ENCODE results near the gene CCDC170. TPM values are rescaled to one million over a fixed set of nuclear protein-coding genes. Genes with fewer than 3 reads are reported as not detected.

Gene CCDC170
- total RNA-seq, 1 experiment from 2014 or later: 0.12 TPM

- RAD21 ChIA-PET (ENCODE audit: low non-redundant PET in 1 of 2, low total read pairs in 2 of 2, uncharacterized antibody in 2 of 2, unreplicated experiment in 2 of 2): no interaction called here
- ATAC-seq: no peak
- Histone ChIP-seq H3K4me2 (ENCODE audit: low read length) (no peak overlapping the region), H3K36me3 (ENCODE audit: control insufficient read depth in 1 of 2, insufficient read depth in 2 of 2, low read length in 2 of 2) (peaks cover 0 to 7% of the 10 kb centered on the region in 2 experiments; a peak in 2 of 4 replicates), H3K9me2 (ENCODE audit: insufficient read depth) (no peaks in the 10 kb centered on the region), H2AFZ (ENCODE audit: low read depth, low read length, poor library complexity, severe bottlenecking) (no peak overlapping the region), H3K9ac (ENCODE audit: low read length) (no peak overlapping the region), H3K27ac (ENCODE audit: low read depth, low read length) (no peak overlapping the region), H3K9me3 (ENCODE audit: control insufficient read depth in 1 of 2, insufficient read depth in 1 of 2, low read depth in 1 of 2, low read length in 2 of 2) (no peaks in the 10 kb centered on the region), H3K4me1 (ENCODE audit: control insufficient read depth in 1 of 2, insufficient read depth in 2 of 2, low read length in 2 of 2) (peaks cover 0 to 14% of the 10 kb centered on the region in 2 experiments; a peak in 3 of 4 replicates), H3K4me3 (replicated peaks in 1 of 2; ENCODE audit: low read depth in 1 of 2, low read length in 2 of 2) (no peak overlapping the region), H3K79me2 (ENCODE audit: insufficient read depth, low read length) (peaks cover 73% of the 10 kb centered on the region), H3K27me3 (ENCODE audit: insufficient read depth, low read length) (no peaks in the 10 kb centered on the region), H4K20me1 (ENCODE audit: insufficient read depth) (peaks cover 3% of the 10 kb centered on the region)
- POLR2A ChIA-PET: interaction anchor here (0.6 kb wide), 1 partner anchor 9 kb away, joined by 3 read pairs; no protein-coding TSS in a partner anchor
- intact Hi-C loops (cut with micrococcal nuclease): no loop called here
- BruUV-seq (replicated peaks): no TSS peak
- CTCF ChIA-PET: no interaction called here
- TF ChIP-seq, protein P1, sequence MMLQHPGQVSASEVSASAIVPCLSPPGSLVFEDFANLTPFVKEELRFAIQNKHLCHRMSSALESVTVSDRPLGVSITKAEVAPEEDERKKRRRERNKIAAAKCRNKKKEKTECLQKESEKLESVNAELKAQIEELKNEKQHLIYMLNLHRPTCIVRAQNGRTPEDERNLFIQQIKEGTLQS (IDR thresholded peaks at IDR 0.05): no peak
- TF ChIP-seq ZNF274 (IDR thresholded peaks at IDR 0.05; ENCODE audit: low read depth, low read length): no peak
- no peak for TF ChIP-seq EZH2 (IDR thresholded peaks at IDR 0.05)
- no peak for TF ChIP-seq ELF1 (IDR thresholded peaks at IDR 0.05; ENCODE audit: borderline replicate concordance, low read depth)
- no peak for TF ChIP-seq ZFX (IDR thresholded peaks at IDR 0.05)
- no peak for TF ChIP-seq EZH2phosphoT487 (IDR thresholded peaks at IDR 0.05; ENCODE audit: borderline replicate concordance)
- no peak for TF ChIP-seq SIN3A (IDR thresholded peaks at IDR 0.05; ENCODE audit: low read depth)
- no peak for TF ChIP-seq MAX (IDR thresholded peaks at IDR 0.05)
- TF ChIP-seq POLR2AphosphoS5 (IDR thresholded peaks at IDR 0.05; ENCODE audit: low read depth, low read length): no peak
- TF ChIP-seq SP1 (IDR thresholded peaks at IDR 0.05; ENCODE audit: low read depth): no peak
- no peak for TF ChIP-seq CBX3 (IDR thresholded peaks at IDR 0.05; ENCODE audit: low read depth)
- no peak for DNase-seq (ENCODE audit: low read depth, low spot score)
Observed at GRCh38 chr6:151445482-151445881, 48.3 kb upstream of the CCDC170 start.

DNA sequence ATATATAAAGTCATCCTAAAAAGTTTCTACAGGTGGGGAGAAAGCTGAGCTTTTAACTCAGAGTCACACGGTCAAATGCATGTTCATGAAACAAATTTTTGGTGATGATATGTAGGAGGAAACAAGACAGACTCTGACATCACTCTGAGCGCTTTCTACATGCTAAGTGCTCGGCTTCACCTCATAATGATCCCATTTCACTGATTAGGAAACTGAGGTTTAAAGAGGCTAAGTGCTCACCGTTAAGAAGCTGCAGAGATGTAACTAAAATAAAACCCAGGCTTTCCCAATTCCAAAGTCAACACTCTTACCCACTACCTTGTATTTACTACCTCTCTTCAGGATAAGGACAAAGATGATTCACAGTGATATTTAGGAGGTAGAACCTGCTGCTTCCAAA is 46.6 kb upstream of the CCDC170 start:
- Histone ChIP-seq H3K4me2 (ENCODE audit: low read length) (no peak overlapping the region), H4K20me1 (ENCODE audit: insufficient read depth) (no peaks in the 10 kb centered on the region; the same call in 1 of the 2 replicates), H3K9me2 (ENCODE audit: insufficient read depth) (no peaks in the 10 kb centered on the region), H3K4me3 (replicated peaks in 1 of 2; ENCODE audit: low read depth in 1 of 2, low read length in 2 of 2) (no peak overlapping the region), H3K4me1 (ENCODE audit: control insufficient read depth in 1 of 2, insufficient read depth in 2 of 2, low read length in 2 of 2) (peaks cover 0 to 18% of the 10 kb centered on the region in 2 experiments; a peak in 3 of 4 replicates), H3K9me3 (ENCODE audit: control insufficient read depth in 1 of 2, insufficient read depth in 1 of 2, low read depth in 1 of 2, low read length in 2 of 2) (no peaks in the 10 kb centered on the region), H3K79me2 (ENCODE audit: insufficient read depth, low read length) (peaks cover 67% of the 10 kb centered on the region), H3K27ac (ENCODE audit: low read depth, low read length) (no peak overlapping the region), H3K36me3 (ENCODE audit: control insufficient read depth in 1 of 2, insufficient read depth in 2 of 2, low read length in 2 of 2) (peaks cover 0 to 7% of the 10 kb centered on the region in 2 experiments; a peak in 2 of 4 replicates), H3K27me3 (ENCODE audit: insufficient read depth, low read length) (no peaks in the 10 kb centered on the region), H3K9ac (ENCODE audit: low read length) (no peak overlapping the region), H2AFZ (ENCODE audit: low read depth, low read length, poor library complexity, severe bottlenecking) (no peak overlapping the region)
- ChIA-PET POLR2A (no interaction called here), CTCF (no interaction called here), RAD21 (ENCODE audit: low non-redundant PET in 1 of 2, low total read pairs in 2 of 2, uncharacterized antibody in 2 of 2, unreplicated experiment in 2 of 2) (no interaction called here)
- intact Hi-C loops (cut with micrococcal nuclease): no loop called here
- ATAC-seq: no peak
- no peak for DNase-seq (ENCODE audit: low read depth, low spot score)
- no TSS peak for BruUV-seq (replicated peaks)
- TF ChIP-seq ZBTB33 (IDR thresholded peaks at IDR 0.05; ENCODE audit: extremely low read depth, insufficient replicate concordance, low read length) (no peak), FOSL1 (IDR thresholded peaks at IDR 0.05; ENCODE audit: low read depth) (no peak), SIN3A (IDR thresholded peaks at IDR 0.05; ENCODE audit: low read depth) (no peak), EZH2 (IDR thresholded peaks at IDR 0.05) (no peak), CTCF (IDR thresholded peaks at IDR 0.05 in 2 of 3, conservative IDR thresholded peaks at IDR 0.05 in 1 of 3; ENCODE audit: borderline replicate concordance in 1 of 3, insufficient read depth in 1 of 3, low read depth in 2 of 3, low read length in 2 of 3) (no peak)
